Measurements from ENCODE around the gene AMN. TPM values are rescaled to one million over a fixed set of nuclear protein-coding genes. Genes with fewer than 3 reads are reported as not detected.
A peak's percentile ranks its signal among the peaks of the same experiment; 100 is the strongest.
"Not testable (repeated sequence)": the region's sequence is repeated elsewhere in the genome, so short reads cannot be mapped to it uniquely, and the experiment has no call there.

AMN gene
- total RNA-seq, 6 experiments from 2014 or later, result 7.1 to 69.1 (median 28.6) TPM

DNA sequence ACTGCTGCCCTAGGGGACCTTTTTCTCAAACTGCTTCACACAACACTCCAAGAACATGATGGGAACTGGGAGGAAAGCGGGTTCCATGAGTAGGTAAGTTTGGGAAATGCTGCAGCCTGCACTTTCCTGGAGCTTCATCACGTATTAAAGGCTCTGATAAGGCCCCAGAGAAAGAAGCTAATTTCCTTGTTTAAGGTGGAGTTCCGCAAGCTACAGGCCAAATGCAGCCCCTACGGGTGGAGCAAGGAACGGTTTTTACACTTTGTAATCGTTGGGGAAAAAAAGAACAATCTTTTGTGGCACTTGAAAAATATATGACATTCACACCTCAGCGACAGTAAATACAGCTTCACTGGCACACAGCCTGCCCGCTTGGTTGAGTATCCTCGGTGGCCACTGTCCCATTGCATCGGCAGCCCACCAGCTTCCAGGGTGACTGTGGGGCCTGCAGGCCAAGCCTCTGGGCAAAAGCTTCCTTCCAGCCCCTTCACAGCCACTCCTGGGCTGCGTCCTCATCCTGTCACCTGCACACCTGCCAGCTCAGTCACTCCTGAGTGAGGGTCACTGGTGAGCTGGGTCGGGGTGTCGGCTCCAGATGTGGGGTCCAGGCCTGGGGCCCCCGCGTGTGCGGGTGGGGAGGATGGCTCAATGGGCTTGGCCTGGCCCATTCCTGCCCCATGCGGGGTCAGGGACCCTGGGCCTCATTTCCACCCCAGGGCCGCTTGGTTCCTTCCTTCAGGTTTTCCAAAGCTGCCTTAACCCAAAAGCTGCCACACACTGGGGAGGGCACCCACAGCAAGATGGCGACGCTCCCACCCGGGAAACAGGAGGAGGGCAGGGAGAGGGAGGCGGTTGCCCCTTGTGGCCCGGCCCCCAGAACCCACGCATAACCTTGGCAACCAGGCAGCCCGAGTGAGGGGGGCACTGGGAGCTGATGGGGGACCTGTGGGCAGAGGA lies 2.4 kb downstream of the AMN start:
- peak in 1 of 3 donors; percentile 52 for DNase-seq
- no peak for ATAC-seq
- H3K4me3 ChIP-seq, result no peak overlapping the region
- H3K9me3 ChIP-seq, result no peaks in the 10 kb centered on the region
- intact Hi-C loops (cut with DNase I), result no loop called here
- 76% methylated on average over 10 of the region's 25 CpGs for WGBS (ENCODE audit: insufficient coverage, low coverage, low lambda C conversion rate, missing lambda C conversion rate)
- H3K27ac ChIP-seq, result no peak overlapping the region
- no peaks in the 10 kb centered on the region for H3K36me3 ChIP-seq
- no peaks in the 10 kb centered on the region for H3K27me3 ChIP-seq
- TF ChIP-seq POLR2A (IDR thresholded peaks at IDR 0.05) (no peak), CTCF (IDR thresholded peaks at IDR 0.05) (no peak)
- peaks cover 0 to 28% (median 0%) of the 10 kb centered on the region in 4 donors for H3K4me1 ChIP-seq

DNA sequence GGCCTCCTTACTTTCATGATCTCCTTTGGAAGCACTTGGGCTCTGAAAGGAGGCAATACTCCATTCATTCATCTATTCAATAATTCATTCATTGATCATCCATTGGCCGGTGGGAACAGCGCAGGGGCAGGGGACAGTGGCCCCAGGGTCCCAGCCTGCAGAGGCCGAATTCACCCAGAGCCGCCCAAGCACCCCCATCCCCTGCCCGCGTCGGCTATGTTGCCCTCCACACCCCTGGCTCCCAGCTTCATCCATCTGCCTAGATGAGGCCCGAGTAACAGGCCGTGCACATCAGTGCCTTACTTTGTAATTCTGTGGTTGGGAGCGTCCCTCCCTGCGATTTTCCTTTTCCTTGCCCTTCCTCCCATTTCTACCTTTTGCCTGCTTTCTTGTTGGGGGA lies 3.2 kb downstream of the AMN start:
- DNase-seq (peak in 1 of 3 donors; percentile 32), ATAC-seq (no peak)
- TF ChIP-seq CTCF (IDR thresholded peaks at IDR 0.05) (no peak), POLR2A (IDR thresholded peaks at IDR 0.05) (no peak)
- 71% methylated on average over 3 of the region's 11 CpGs for WGBS (ENCODE audit: insufficient coverage, low coverage, low lambda C conversion rate, missing lambda C conversion rate)
- Histone ChIP-seq H3K9me3 (no peaks in the 10 kb centered on the region), H3K36me3 (no peaks in the 10 kb centered on the region), H3K27ac (no peak overlapping the region), H3K27me3 (no peaks in the 10 kb centered on the region), H3K4me1 (peaks cover 0 to 28% (median 0%) of the 10 kb centered on the region in 4 donors), H3K4me3 (no peak overlapping the region)
- intact Hi-C loops (cut with DNase I), result no loop called here

DNA sequence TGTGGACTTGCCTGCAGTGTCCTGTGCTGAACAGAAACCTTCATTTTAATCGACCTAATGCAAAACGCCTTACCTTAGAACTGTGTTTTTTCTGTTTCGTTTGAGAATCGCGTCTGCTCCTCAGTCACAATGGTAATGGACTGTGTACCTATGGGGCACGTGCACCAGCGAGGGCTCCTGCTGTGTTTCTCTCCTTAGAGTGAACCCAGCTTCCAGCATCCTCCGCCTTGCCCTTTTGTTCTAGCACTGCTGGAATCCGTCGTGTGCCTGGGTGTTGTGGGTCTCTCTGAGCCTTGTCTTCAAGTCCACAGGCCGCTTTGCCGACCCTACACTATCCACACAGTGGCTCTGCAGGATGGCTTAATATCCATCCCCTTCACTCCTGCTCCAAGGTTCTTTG lies 3.6 kb downstream of the AMN start:
- ATAC-seq, result no peak

DNA sequence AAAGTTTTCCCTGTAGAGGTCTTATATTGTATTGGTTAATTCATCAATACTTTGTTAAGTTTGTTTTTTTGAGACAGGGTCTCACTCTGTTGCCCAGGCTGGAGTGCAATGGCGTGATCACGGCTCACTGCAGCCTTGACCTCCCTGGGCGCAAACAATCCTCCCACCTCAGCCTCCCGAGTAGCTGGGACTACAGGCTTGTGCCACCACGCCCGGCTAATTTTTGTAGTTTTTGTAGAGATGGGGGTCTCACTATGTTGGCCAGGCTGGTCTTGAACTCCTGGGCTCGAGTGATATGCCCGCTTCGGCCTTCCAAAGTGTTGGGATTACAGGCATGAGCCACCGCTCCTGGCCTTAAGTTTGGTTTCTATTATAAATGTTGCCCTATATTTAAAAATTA lies 4.4 kb downstream of the AMN start:
- H3K4me3 ChIP-seq; H3K27ac ChIP-seq; H3K9me3 ChIP-seq; H3K36me3 ChIP-seq; intact Hi-C loops (cut with DNase I); ATAC-seq; H3K27me3 ChIP-seq: not testable (repeated sequence)
- WGBS (ENCODE audit: insufficient coverage, low coverage, low lambda C conversion rate, missing lambda C conversion rate), result 96% methylated on average over 10 of the region's 10 CpGs
- peaks cover 0 to 28% (median 0%) of the 10 kb centered on the region in 4 donors for H3K4me1 ChIP-seq
- DNase-seq, result peak in 1 of 3 donors; percentile 31

More for the DNA sequence above, 3.6 kb downstream of the AMN start:
- H3K4me3 ChIP-seq, result no peak overlapping the region
- no peak for TF ChIP-seq POLR2A (IDR thresholded peaks at IDR 0.05)
- TF ChIP-seq CTCF (IDR thresholded peaks at IDR 0.05), result no peak
- H3K9me3 ChIP-seq, result no peaks in the 10 kb centered on the region
- no peak overlapping the region for H3K27ac ChIP-seq
- no peaks in the 10 kb centered on the region for H3K36me3 ChIP-seq
- peaks cover 0 to 28% (median 0%) of the 10 kb centered on the region in 4 donors for H3K4me1 ChIP-seq
- DNase-seq, result peak in 1 of 3 donors; percentile 33
- H3K27me3 ChIP-seq, result no peaks in the 10 kb centered on the region
- 61% methylated on average over 11 of the region's 12 CpGs for WGBS (ENCODE audit: insufficient coverage, low coverage, low lambda C conversion rate, missing lambda C conversion rate)
- intact Hi-C loops (cut with DNase I), result no loop called here

GRCh38 chr14:102927346-102927877 lies 4.9 kb downstream of the AMN start:
- Histone ChIP-seq H3K9me3 (no peaks in the 10 kb centered on the region), H3K4me3 (peak overlapping the region in 1 of 3 donors; percentile 39), H3K36me3 (no peaks in the 10 kb centered on the region), H3K27me3 (no peaks in the 10 kb centered on the region), H3K4me1 (peaks cover 0 to 28% (median 0%) of the 10 kb centered on the region in 4 donors), H3K27ac (no peak overlapping the region)
- DNase-seq (peak in 1 of 3 donors; percentile 57), ATAC-seq (no peak)
- no peak for TF ChIP-seq CTCF (IDR thresholded peaks at IDR 0.05)
- no peak for TF ChIP-seq POLR2A (IDR thresholded peaks at IDR 0.05)
- intact Hi-C loops (cut with DNase I), result no loop called here
- WGBS (ENCODE audit: insufficient coverage, low coverage, low lambda C conversion rate, missing lambda C conversion rate), result 77% methylated on average over 7 of the region's 19 CpGs
